CD4-positive, alpha-beta T cell treated with Interleukin-15 for 1 hour (primary cell): ENCODE data around the gene ITPR2.

Experiments
- DNase-seq: peaks from one replicate; pipeline ENCODE4 v3.0.0-alpha.2; 2020

ITPR2 gene

DNA sequence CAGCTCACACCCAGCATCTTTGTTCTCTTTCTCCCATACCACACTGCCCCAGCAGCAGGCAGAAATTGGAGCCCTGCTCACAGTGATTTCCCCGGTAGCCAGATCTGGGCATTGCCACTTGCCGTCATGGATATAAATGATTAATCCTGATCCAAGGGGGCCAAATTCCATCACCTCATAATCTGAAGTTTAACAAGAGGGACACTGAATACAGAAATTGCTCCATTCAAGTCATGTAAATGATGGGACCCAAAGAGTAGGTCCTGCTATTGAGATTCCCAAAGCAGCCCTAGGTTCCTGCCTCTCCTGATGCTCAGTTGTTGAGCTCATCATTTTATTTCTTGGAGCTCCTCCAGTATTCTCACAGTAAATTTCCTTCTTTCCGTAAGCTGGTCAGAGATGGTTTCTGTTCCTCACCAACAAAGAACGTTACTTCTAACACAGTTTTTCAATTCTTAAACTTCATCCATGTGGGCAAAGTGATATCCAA is 11.7 kb downstream of the ITPR2 start:
- DNase-seq, result no peak

DNA sequence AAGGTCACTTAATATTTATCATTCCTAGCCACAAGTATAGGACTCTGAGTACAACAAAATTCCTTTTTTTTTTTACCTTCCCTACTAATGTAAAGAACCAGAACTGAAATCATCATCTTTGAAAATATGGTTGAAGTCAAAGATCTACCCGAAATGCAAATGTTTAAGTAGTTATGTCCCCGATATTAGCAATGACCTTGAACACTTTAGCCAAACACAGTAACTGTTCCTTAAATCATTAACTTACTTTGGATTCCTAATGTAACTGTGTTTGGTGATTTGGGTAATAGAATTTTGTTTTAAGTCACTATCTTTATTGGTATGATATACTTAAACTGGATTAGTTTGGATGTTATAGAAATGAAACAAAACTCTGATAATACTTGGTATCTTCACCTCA is 14.4 kb downstream of the ITPR2 start:
- no peak for DNase-seq

DNA sequence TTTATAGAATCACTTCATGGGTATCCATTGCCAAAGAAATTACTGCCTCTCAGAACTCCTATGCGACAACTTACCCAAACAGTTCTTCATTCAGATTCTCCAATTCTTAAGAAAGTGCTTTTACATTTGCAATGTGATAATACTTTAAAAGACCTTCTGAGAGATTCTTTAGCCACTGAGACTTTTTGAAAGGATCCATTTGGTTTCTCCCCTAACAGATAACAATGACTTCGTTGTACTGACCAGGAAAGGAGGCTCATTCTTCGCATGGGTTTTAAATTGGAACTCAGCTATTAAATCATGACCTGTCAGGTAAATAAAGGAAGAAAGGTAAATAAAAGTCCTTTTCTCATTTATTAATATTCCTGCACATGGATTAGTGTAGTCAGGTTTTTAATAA is 14.8 kb downstream of the ITPR2 start:
- no peak for DNase-seq

DNA sequence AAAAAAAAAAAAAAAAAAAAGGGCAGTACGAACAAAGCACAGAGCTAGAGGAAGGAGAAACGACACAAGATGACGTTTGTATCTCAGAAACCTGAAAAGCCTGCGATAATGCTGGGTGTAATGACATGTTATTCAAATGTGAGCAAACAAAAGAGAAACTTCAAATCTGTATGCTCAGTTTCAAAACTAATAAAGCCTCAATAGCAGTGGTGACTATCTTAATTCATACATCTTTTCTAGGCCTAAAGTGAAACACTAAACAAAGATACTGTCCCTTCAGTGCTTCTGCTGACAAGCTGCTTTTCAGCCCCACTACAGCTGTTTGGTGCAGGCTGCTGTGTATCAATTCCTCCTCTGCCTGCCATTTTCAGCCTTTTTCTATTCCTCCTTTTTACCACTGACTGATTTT is 15.8 kb downstream of the ITPR2 start:
- no peak for DNase-seq

DNA sequence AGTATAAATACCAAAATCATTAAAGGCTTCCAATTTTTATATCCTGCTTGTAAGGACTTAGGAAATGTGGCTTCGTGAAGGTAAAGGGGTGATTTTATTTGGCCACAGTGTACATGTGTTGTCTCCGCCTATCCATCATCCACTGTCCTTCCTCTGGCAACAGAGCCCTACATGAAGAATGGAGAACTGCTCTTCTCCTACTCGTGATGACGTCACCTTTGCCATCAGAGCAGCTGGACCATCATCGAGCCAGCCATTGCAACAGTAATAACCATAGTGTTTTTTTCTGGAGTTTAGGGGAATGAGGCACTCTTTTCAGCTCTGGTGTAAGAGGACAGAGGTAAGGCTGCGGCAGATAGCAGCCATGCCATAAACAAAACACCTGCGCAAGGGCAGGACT is 19.2 kb downstream of the ITPR2 start:
- no peak for DNase-seq

DNA sequence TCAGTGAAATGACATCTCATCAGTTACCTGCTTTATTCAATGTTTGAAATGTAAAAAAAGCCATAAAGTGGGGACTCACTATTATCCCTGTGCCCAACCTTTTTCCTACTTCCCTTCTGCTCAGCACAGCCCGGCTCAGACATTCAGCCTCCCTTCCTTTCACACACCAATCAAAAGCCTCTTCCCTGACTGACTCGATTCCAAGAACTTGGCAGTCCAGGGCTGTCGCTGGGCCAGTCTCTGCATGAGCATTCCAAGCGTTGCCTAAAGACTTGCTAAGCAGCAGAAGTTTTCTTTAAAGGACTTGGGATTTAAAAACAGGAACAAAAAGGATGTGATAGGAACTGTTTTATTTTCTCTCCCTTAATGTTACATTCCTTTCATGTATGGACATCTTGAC is 22.7 kb downstream of the ITPR2 start:
- DNase-seq, result no peak

DNA sequence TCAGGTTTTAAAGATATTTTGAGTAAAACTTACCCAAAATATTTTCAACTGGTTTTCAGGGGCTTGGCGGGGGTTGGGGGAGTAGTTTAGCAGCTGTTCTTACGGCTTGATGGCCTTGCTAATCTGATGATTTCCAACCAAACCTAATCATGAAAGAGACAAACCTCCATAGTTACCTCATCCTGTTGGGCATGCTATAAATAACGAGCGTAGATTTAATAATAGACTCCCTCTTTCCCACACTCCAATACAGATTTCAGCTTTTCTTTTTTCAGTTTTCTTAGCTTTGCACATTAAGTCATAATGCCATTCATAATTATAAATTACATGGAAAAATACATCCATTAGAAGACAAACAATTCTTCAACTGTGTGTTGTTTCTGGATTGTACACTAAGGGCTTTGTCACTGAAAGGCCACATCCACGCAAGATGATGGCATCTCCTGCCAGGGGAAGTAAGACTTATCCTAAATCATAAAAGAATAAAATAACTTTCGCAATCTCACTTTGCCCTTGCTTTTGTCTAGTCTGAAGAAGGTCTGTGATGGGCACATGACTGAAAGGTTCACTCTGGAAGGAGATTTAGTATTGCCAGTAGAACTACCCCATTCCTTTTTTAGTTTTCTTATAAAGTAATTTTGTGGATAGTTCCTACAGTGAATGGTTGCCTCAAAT is 23.2 kb downstream of the ITPR2 start:
- no peak for DNase-seq

DNA sequence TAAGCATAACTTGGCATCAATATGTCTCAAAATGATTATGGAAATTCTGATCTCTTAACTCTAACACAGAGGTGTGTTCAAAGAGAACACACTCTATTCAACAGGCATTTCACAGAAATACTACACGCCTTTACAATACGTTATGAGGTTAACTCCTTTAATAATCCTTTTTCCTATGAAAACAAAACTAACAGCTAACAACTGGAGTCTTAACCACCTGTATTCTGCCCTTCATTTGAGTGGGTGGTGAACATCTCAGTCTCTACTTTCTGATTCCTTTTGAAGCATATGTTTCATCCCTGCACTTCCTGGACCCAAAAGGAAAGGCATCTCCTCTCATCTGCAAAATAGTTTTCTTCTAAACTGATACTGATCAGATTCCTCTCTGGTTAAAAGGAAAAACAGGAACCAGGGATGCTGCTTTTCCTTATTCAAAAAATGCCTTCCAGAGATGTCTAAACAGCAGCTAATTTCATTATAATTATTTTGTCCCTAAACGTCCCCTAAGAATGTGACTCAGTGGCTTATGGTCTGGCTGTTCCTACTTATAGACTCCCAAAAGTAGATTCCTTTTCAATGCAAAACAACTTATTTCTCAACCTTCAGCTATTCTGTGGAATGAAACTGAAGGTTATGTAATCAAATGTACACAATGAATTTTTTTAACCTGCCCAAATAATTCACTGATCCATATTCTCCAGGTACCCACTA is 24.1 kb downstream of the ITPR2 start:
- DNase-seq, result no peak

DNA sequence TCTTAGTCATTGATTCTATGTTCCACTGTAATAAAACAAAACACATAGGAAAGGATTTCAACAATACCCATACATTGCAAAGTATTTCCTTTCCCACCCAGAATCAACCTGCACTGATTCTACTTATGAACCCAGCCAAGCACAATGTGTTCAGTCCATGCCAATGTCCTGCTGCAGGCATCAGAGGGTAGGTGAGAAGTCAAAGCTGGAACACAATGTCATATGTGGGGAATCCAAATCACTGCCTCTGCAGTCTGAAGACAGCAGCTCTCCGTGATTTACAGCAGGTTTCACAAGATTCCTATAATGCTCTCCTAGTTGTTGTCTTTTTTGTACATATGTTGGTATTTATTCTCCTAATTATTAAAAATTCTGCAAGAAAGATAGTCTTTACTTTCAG is 25.7 kb downstream of the ITPR2 start:
- DNase-seq, result no peak

DNA sequence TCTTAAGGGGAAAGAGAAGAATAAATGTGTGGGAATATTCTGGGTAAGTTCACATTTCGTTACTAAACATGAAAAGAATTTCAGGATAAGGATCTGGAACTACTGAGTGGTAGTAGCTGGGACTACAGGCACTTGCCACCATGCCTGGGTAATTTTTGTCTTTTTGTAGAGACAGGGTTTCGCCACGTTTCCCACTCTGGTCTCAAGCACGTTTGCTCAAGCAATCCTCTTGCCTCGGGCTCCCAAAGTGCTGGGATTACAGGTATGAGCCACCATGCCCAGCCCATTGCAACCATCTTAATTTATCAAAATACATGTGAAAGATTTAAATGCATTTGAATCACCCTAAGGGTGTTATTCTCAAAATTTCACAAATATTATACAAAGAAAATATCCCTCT is 26.4 kb downstream of the ITPR2 start:
- DNase-seq, result no peak

DNA sequence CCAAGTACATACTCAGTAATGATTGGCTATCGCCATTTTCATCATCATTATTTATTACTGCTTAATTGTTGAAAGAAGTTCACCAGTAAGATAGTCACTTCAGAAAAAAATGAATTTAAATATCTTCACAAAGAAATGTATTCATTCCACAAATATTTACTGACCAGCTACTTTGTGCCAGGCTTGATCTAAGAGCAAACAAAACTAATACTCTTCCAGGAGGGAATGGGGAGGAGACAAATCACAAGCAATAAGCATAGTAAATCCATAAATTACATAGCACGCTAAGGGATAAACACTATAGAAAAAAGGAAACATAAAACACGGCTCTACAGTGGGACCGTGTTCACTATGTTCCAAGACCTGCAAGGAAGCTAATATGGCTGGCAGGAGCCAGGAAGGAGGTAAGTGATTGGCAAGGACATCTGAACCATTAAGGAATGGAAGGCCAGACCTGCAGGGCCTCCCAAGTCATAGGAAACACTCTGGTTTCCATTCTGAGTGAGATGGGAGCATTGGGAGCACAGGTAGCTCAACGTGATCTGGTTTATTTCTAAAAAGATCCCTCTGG is 27.5 kb downstream of the ITPR2 start:
- no peak for DNase-seq

DNA sequence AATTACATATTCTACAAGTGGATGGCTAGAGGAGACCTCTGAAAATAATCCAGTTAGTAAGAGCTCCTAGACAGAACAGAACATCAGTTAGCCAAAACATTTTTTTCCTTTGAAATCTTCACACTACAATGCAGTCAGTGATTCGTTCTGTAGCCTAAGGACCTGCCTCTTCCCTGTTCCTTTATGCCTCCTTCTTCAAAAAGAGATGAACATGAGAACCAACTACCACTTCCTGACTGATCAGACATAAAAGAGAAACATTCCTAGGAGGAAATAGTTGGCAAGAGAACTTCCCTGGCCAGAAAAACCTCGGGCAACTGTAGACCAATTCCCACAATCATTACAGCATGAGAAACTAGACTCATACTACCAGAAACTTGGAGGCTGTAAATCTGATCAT is 29.4 kb downstream of the ITPR2 start:
- no peak for DNase-seq

DNA sequence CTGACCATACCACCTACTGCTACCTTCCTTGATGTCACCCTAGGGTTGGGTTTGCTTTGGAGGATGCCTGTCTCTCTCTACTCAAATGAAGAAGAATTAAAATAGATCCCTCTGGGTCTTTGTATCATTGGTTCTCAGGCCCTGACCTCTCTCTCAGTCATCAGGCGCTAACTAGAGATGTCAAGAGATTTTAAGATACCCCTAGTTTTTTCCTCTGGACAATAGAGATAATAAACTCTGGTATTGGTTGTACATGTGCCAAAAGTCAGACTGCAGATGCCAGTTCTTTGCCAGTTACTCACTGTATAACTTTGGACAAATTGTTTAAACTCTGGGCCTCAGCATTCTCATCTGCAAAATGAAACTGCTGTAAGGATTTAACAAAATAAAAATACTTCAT is 31.5 kb downstream of the ITPR2 start:
- DNase-seq, result no peak

DNA sequence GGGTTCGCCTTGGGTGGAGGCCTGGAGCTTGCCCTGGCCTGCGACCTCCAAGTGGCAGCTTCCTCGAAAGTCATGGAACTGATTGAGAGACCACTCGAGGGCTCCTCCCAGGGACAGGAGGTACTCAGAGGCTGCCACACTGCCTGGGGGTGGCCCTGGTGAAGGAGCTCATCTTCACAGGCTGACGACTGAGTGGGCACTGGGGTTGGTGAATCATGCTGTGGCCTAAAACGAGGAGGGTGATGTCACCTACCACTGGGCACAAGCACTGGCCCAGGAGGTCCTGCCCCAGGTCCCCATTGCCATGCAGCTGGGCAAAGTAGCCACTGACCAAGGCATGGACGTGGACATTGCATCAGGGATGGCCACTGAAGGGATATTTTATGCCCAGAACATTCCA is 32.1 kb downstream of the ITPR2 start:
- DNase-seq, result no peak

DNA sequence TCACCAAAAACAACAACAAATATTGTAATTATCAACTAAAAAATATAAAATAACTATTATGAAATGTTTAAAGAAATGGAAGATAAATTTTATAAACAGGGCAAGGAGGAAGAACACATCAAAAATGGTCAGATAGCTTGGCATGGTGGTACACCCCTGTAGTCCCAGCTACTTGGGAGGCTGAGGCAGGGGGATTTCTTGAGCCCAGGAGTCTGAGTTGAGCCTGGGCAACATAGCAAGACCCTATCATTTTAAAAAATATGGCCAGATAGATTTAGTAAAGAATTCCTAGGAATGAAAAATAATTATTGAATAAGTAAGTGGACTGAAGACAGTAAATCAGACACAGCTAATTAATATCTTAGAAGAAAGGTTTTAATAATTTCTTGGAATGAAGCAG is 32.6 kb downstream of the ITPR2 start:
- no peak for DNase-seq

DNA sequence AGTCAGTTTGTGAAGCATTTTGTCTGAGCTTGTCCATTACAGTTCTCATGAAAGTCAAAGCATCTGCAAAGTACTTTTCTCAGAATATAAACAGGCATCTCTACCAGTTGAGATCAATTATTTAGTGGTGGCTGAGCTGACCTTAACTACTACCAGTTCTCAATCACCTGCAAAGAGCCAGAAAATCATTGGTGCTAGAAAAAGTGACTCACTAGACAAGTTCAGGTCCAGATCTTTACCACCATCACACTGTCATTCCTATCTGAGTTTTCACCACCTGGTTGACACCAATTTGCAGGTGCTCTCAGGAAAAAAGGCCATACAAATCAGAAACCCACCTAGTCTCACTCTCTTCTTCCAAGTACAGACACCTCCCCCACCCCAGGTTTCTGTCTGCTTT is 33.3 kb downstream of the ITPR2 start:
- DNase-seq, result no peak

DNA sequence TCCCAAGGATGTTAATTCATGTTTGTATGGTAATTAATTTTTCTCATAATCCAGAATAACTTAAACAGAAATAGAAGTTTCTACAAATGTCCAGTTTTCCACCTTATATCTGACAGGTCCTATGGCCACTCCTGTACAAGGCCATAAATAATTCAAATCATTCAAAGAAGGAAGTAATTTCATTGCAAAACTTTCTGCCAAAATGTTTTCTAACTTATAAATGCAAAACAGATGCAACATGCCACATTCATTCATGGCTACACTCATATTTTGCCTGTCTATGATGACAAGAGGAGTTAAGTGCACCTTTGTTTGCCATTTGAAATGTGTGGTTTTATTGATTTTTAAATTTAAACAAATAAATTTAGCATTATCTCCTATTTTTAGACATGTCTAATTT is 34.4 kb downstream of the ITPR2 start:
- no peak for DNase-seq

DNA sequence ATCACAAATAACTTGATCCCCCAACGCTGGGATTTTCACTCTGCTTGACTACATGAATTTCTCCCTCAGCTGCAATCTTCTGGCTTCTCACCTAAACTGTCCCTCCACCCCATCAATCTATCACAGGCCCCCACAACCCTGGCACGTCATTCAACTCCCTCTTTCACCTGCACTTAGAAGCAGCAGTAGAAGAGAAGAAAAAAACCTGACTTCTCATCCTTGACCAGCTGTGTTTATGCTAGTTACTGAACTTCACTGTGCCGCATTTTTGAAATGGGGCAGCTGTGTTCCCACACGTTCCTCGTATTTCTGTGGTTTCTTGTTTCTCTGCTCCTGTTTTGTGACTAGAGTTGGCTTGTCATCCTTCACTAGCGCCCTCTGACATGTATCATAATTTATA is 35.0 kb downstream of the ITPR2 start:
- no peak for DNase-seq

DNA sequence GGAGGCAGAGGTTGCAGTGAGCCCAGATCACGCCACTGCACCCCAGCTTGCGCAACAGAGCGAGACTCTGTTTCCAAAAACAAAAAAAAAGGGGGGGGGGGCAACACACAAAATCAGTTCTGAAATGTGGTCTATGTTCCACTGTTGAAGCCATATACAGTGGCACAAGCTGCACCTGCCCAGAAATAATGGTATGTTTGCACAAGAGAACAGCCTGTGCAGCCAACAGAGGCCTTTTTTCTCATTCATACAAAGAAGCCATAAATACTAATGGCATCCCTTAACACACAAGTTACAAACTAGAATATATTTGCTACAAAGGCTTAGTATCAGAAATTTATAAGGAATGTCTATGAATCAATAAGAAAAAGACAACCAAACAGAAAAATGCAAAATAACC is 37.1 kb downstream of the ITPR2 start:
- no peak for DNase-seq

DNA sequence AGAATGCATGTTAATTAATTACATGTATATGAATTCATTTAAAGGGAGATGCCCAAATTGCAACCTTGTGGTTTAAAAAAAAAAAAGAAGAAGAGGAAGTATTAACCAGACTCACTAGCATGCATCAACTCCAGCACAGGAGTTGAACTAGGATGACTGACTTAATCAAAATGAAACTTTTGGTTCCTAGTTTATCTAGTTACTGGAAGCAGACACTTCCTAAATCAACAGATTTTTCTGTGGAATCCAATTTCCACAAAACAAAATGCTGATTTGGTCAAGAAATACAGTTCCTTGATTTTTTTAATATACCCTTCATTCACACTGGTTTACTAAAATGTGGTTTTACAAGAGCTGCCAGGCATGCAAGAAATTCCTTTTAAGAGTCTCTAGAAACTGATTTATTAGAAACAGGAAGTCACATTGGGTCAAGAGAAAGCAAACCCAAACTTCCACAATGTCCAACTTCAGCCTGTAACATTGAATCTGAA is 41.6 kb downstream of the ITPR2 start:
- no peak for DNase-seq

DNA sequence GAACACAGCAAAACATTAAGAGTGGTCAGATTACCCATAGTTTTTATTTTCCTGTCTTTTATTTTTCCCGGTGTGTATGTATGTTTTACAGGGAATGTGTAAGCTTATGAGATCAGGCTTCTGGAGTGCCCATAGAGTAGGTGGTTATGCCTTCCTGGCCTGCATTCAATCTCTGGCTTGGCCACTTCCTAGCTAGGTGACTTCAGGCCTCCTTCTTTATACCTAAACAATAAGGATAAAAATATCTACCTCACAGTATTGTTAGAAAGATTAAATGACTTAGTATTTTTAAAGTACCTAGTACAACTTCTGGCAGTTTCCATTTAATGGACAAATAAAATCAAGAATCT is 42.4 kb downstream of the ITPR2 start:
- no peak for DNase-seq

DNA sequence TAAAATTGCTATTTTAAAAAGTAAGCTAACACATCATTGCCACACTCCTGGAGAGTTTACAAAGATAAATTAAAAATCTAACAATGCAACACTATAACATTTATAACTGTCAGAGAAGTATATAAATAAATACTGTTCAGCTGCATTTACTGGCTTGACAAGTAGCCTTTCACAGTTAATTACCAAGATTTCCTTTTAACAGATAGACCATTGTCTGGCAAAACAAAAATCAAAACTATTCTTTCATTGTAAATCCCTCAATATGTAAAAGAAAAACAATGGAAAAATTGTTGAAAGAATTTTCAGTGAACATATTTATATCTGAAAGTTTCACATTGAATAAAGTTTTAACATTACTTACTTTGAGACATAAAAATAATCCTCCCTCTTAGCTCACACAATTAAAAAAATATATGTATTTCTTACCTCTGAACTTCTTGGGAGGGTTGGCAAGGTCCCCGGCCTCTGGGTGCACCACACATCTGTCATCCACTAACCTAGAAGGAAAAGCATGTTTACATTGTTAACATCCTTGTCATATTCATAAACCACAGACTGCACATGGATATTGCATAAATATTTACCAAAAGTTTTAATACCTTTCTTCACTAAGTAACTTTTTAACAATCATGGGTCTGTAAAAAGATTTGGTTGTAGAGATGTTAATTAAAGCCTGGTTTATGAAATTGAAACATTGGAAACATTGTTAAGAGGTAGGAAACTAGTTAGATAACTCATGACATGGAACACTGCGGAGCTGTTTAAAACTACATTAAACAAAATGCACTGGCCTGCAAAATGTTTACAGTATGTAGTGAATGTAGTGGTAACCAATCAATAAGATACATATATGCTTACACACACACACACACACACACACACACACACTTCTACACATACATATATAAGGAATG is 43.0 kb downstream of the ITPR2 start:
- DNase-seq, result no peak

DNA sequence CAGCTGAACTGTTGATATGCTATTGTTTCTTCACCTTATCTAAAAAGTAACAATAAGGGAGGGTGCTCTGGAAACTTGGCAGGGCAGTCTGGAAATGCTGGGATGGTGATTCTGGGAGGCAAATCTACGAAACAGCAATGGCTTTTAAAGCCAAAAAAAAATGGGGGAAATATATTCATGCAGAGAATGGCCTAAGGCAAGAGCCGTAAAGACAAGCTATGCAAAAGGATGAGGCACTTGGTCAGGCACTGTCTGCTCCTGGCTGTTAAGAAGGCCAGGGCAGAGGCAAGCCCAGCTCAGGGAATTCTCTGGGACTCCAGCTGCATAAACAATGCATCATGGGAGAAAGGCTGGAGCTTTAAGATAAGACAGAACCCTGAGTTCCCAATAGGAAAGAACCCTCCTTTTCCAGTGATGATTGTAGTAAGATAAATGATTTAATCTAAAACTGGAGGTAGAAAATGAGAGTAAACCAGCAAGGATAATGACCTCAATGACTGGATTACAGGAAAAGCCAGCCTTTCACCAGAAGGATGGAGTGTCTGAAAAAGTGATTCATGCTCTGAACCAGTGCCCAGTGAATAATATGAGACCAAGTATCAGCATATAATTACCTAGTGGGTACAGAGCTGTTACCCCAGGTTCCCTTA is 46.0 kb downstream of the ITPR2 start:
- no peak for DNase-seq
